WTC11 (cell line): Measurements from ENCODE around the gene COG5.

Experiments
- CBFB ChIP-seq: sonication (generic); formaldehyde crosslinking; IDR thresholded peaks from 2 replicates; pipeline ENCODE4 v1.8.1; 2022; ENCODE audit warnings: mild to moderate bottlenecking, low read depth, missing genetic modification reagents
- ELF4 ChIP-seq: sonication (generic); formaldehyde crosslinking; IDR thresholded peaks from 2 replicates; pipeline ENCODE4 v1.8.1; 2022; ENCODE audit warnings: low read depth, mild to moderate bottlenecking, moderate library complexity, missing genetic modification reagents
- JAZF1 ChIP-seq: fragments of 250-450 bp; sonication (Bioruptor Pico); IDR thresholded peaks from 2 replicates; pipeline ENCODE4 v1.9.0; 2021; ENCODE audit warnings: moderate library complexity, mild to moderate bottlenecking, inconsistent platforms
- JUN ChIP-seq: sonication (generic); formaldehyde crosslinking; IDR thresholded peaks from 2 replicates; pipeline ENCODE4 v1.8.0; 2023; ENCODE audit warnings: mild to moderate bottlenecking, missing genetic modification reagents
- NFYB ChIP-seq: sonication (generic); formaldehyde crosslinking; conservative IDR thresholded peaks from 2 replicates; pipeline ENCODE4 v1.8.0; 2022; ENCODE audit warnings: low read depth, missing genetic modification reagents
- NR1H2 ChIP-seq: sonication (generic); formaldehyde crosslinking; IDR thresholded peaks from 2 replicates; pipeline ENCODE4 v1.9.0; 2021; ENCODE audit warnings: mild to moderate bottlenecking, moderate library complexity, missing genetic modification reagents
- RELA ChIP-seq: sonication (generic); formaldehyde crosslinking; IDR thresholded peaks from 2 replicates; pipeline ENCODE4 v1.8.1; 2022; ENCODE audit warnings: missing genetic modification reagents, mild to moderate bottlenecking, borderline replicate concordance
- ZNF232 ChIP-seq: sonication (generic); formaldehyde crosslinking; IDR thresholded peaks from 2 replicates; pipeline ENCODE4 v1.8.0; 2022; ENCODE audit warnings: mild to moderate bottlenecking, missing genetic modification reagents
- TF ChIP-seq, protein P1 (sequence below): sonication (generic); formaldehyde crosslinking; IDR thresholded peaks from 2 replicates; pipeline ENCODE4 v1.8.1; 2023; ENCODE audit warnings: mild to moderate bottlenecking, missing genetic modification reagents, moderate library complexity
- TF ChIP-seq, protein P2 (sequence below): sonication (generic); formaldehyde crosslinking; IDR thresholded peaks from 2 replicates; pipeline ENCODE4 v1.8.0; 2023; ENCODE audit warnings: missing genetic modification reagents, mild to moderate bottlenecking, borderline replicate concordance
- TF ChIP-seq, protein P3 (sequence below): fragments of 200-600 bp; IDR thresholded peaks from 2 replicates; pipeline ENCODE4 v1.8.0; 2022; ENCODE audit warnings: antibody characterized with exemption
- TF ChIP-seq, protein P4 (sequence below): sonication (generic); formaldehyde crosslinking; IDR thresholded peaks from 2 replicates; pipeline ENCODE4 v1.8.1; 2022; ENCODE audit warnings: low read depth, missing genetic modification reagents, borderline replicate concordance
- TF ChIP-seq, protein P5 (sequence below): fragments of 250-450 bp; sonication (Bioruptor Pico); IDR thresholded peaks from 2 replicates; pipeline ENCODE4 v1.9.0; 2021; ENCODE audit warnings: mild to moderate bottlenecking, borderline replicate concordance
- TF ChIP-seq, protein P6 (sequence below): sonication (generic); formaldehyde crosslinking; IDR thresholded peaks from 2 replicates; pipeline ENCODE4 v1.8.0; 2022; ENCODE audit warnings: mild to moderate bottlenecking, missing genetic modification reagents

DNA sequence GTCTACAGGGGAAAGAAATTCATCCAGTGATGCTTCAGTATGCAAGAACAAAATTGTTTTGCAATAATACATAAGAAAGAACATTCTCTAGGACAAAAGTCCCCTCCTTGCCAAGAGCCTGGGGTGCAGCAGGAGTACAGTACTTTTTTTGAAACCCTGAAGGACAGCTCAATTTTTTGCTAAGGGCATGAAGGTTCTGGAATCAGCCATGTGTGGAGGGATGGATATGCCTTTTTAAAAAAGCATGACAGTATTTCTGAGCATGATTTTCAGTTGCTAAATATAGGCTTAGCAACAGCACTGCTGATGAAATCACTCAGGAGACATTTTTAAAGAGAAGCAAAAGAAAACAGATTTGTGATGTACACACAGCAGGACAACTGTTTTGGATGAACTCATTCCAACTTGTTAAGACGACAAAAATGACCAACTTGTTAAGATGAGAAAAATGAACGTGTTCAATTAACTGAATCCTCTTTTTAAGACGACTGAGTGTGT lies 355.6 kb downstream of the COG5 start:
- TF ChIP-seq JAZF1 (CRISPR knock-in tag) (no peak), CBFB (CRISPR knock-in tag) (no peak), ELF4 (CRISPR knock-in tag) (no peak), ZNF232 (CRISPR knock-in tag) (no peak), RELA (no peak), JUN (CRISPR knock-in tag) (no peak), NR1H2 (CRISPR knock-in tag) (no peak), NFYB (CRISPR knock-in tag) (no peak)
- TF ChIP-seq, protein P1, sequence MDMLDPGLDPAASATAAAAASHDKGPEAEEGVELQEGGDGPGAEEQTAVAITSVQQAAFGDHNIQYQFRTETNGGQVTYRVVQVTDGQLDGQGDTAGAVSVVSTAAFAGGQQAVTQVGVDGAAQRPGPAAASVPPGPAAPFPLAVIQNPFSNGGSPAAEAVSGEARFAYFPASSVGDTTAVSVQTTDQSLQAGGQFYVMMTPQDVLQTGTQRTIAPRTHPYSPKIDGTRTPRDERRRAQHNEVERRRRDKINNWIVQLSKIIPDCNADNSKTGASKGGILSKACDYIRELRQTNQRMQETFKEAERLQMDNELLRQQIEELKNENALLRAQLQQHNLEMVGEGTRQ (CRISPR knock-in tag): no peak
- TF ChIP-seq, protein P2, sequence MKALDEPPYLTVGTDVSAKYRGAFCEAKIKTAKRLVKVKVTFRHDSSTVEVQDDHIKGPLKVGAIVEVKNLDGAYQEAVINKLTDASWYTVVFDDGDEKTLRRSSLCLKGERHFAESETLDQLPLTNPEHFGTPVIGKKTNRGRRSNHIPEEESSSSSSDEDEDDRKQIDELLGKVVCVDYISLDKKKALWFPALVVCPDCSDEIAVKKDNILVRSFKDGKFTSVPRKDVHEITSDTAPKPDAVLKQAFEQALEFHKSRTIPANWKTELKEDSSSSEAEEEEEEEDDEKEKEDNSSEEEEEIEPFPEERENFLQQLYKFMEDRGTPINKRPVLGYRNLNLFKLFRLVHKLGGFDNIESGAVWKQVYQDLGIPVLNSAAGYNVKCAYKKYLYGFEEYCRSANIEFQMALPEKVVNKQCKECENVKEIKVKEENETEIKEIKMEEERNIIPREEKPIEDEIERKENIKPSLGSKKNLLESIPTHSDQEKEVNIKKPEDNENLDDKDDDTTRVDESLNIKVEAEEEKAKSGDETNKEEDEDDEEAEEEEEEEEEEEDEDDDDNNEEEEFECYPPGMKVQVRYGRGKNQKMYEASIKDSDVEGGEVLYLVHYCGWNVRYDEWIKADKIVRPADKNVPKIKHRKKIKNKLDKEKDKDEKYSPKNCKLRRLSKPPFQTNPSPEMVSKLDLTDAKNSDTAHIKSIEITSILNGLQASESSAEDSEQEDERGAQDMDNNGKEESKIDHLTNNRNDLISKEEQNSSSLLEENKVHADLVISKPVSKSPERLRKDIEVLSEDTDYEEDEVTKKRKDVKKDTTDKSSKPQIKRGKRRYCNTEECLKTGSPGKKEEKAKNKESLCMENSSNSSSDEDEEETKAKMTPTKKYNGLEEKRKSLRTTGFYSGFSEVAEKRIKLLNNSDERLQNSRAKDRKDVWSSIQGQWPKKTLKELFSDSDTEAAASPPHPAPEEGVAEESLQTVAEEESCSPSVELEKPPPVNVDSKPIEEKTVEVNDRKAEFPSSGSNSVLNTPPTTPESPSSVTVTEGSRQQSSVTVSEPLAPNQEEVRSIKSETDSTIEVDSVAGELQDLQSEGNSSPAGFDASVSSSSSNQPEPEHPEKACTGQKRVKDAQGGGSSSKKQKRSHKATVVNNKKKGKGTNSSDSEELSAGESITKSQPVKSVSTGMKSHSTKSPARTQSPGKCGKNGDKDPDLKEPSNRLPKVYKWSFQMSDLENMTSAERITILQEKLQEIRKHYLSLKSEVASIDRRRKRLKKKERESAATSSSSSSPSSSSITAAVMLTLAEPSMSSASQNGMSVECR: no peak
- TF ChIP-seq, protein P3, sequence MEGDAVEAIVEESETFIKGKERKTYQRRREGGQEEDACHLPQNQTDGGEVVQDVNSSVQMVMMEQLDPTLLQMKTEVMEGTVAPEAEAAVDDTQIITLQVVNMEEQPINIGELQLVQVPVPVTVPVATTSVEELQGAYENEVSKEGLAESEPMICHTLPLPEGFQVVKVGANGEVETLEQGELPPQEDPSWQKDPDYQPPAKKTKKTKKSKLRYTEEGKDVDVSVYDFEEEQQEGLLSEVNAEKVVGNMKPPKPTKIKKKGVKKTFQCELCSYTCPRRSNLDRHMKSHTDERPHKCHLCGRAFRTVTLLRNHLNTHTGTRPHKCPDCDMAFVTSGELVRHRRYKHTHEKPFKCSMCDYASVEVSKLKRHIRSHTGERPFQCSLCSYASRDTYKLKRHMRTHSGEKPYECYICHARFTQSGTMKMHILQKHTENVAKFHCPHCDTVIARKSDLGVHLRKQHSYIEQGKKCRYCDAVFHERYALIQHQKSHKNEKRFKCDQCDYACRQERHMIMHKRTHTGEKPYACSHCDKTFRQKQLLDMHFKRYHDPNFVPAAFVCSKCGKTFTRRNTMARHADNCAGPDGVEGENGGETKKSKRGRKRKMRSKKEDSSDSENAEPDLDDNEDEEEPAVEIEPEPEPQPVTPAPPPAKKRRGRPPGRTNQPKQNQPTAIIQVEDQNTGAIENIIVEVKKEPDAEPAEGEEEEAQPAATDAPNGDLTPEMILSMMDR: no peak
- TF ChIP-seq, protein P4, sequence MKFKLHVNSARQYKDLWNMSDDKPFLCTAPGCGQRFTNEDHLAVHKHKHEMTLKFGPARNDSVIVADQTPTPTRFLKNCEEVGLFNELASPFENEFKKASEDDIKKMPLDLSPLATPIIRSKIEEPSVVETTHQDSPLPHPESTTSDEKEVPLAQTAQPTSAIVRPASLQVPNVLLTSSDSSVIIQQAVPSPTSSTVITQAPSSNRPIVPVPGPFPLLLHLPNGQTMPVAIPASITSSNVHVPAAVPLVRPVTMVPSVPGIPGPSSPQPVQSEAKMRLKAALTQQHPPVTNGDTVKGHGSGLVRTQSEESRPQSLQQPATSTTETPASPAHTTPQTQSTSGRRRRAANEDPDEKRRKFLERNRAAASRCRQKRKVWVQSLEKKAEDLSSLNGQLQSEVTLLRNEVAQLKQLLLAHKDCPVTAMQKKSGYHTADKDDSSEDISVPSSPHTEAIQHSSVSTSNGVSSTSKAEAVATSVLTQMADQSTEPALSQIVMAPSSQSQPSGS (CRISPR knock-in tag): no peak
- TF ChIP-seq, protein P5, sequence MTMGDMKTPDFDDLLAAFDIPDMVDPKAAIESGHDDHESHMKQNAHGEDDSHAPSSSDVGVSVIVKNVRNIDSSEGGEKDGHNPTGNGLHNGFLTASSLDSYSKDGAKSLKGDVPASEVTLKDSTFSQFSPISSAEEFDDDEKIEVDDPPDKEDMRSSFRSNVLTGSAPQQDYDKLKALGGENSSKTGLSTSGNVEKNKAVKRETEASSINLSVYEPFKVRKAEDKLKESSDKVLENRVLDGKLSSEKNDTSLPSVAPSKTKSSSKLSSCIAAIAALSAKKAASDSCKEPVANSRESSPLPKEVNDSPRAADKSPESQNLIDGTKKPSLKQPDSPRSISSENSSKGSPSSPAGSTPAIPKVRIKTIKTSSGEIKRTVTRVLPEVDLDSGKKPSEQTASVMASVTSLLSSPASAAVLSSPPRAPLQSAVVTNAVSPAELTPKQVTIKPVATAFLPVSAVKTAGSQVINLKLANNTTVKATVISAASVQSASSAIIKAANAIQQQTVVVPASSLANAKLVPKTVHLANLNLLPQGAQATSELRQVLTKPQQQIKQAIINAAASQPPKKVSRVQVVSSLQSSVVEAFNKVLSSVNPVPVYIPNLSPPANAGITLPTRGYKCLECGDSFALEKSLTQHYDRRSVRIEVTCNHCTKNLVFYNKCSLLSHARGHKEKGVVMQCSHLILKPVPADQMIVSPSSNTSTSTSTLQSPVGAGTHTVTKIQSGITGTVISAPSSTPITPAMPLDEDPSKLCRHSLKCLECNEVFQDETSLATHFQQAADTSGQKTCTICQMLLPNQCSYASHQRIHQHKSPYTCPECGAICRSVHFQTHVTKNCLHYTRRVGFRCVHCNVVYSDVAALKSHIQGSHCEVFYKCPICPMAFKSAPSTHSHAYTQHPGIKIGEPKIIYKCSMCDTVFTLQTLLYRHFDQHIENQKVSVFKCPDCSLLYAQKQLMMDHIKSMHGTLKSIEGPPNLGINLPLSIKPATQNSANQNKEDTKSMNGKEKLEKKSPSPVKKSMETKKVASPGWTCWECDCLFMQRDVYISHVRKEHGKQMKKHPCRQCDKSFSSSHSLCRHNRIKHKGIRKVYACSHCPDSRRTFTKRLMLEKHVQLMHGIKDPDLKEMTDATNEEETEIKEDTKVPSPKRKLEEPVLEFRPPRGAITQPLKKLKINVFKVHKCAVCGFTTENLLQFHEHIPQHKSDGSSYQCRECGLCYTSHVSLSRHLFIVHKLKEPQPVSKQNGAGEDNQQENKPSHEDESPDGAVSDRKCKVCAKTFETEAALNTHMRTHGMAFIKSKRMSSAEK (CRISPR knock-in tag): no peak
- TF ChIP-seq, protein P6, sequence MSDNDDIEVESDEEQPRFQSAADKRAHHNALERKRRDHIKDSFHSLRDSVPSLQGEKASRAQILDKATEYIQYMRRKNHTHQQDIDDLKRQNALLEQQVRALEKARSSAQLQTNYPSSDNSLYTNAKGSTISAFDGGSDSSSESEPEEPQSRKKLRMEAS (CRISPR knock-in tag): no peak
